ENCODE results near the gene LRFN2. TPM values are rescaled to one million over a fixed set of nuclear protein-coding genes. Genes with fewer than 3 reads are reported as not detected.

LRFN2 gene
- total and polyA plus RNA-seq, 2 of the 8 experiments (the other 6 are each of a cell fraction or from before 2014, with no cell fraction given): 2.3 TPM

DNA sequence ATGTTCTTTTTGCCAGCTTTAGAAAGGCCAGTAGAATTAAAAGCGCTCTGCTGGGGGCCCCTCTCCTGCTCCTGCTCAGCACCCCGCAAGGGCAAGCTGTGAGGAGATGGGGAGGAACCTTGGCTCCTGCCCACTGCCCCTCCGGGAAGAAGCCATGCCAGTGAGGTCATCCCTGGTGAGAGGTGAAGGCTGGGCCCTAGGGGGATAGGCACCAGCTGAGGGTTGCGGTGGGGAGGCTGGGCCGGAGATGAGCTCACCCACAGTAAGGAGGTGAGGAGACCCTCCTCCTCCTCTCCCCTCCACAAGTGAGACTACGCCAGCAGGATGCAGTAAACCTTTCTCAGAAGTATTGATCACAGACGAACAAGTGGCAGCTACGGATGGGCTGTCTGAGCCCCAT is 32.1 kb downstream of the LRFN2 start:
- Histone ChIP-seq H3K4ac (replicated peaks; ENCODE audit: insufficient read length, low read depth, low read length) (no peak overlapping the region), H4K91ac (replicated peaks; ENCODE audit: insufficient read length, low read length) (no peak overlapping the region), H3K27ac (ENCODE audit: low read depth, low read length) (no peak overlapping the region), H2BK20ac (ENCODE audit: low read length) (0 out of 2 replicates have a peak overlapping the region, but pooled peaks have one; percentile 55), H3K79me2 (ENCODE audit: control insufficient read depth in 1 of 2, insufficient read depth in 2 of 2, low read length in 2 of 2) (no peaks in the 10 kb centered on the region), H2BK15ac (ENCODE audit: low read length) (peak overlapping the region; percentile 90; the same call in 1 of the 2 replicates), H2AFZ (ENCODE audit: low read length) (no peak overlapping the region), H3K23me2 (ENCODE audit: low read depth, low read length) (no peaks in the 10 kb centered on the region; the same call in 1 of the 2 replicates), H3K56ac (replicated peaks; ENCODE audit: insufficient read length, low read depth, low read length) (no peak overlapping the region), H3K9ac (replicated peaks in 1 of 4; ENCODE audit: extremely low read depth in 1 of 4, low read depth in 3 of 4, low read length in 3 of 4) (no peak overlapping the region), H3K23ac (ENCODE audit: insufficient read length) (no peak overlapping the region), H2BK12ac (ENCODE audit: low read depth, low read length) (peak overlapping the region; percentile 69; the same call in 1 of the 2 replicates), H4K8ac (ENCODE audit: extremely low read depth, insufficient read depth, low read length) (no peak overlapping the region), H3K4me2 (ENCODE audit: insufficient read depth in 1 of 2, low read depth in 2 of 2, low read length in 2 of 2) (no peak overlapping the region), H3K4me1 (replicated peaks in 1 of 4; ENCODE audit: control insufficient read depth in 3 of 4, insufficient read depth in 4 of 4, low read length in 3 of 4) (peaks cover 1 to 15% (median 7%) of the 10 kb centered on the region in 4 experiments; a peak in 6 of 7 replicates), H3K9me3 (ENCODE audit: insufficient read depth in 2 of 2, low read depth in 1 of 2, low read length in 1 of 2) (no peaks in the 10 kb centered on the region), H2BK5ac (ENCODE audit: low read depth, low read length) (peak overlapping the region; percentile 20; the same call in 1 of the 2 replicates), H3K27me3 (replicated peaks in 1 of 4; ENCODE audit: control insufficient read depth in 3 of 4, extremely low read depth in 1 of 4, insufficient read depth in 3 of 4, low read length in 3 of 4) (no peaks in the 10 kb centered on the region), H4K5ac (ENCODE audit: insufficient read length, low read depth, low read length) (no peak overlapping the region), H3K18ac (ENCODE audit: extremely low read depth, low read length) (no peak overlapping the region), H3K14ac (ENCODE audit: insufficient read length) (no peak overlapping the region), H3K36me3 (ENCODE audit: control insufficient read depth in 2 of 4, insufficient read depth in 4 of 4, low read length in 3 of 4) (no peaks in the 10 kb centered on the region; a peak in 1 of 8 replicates), H2BK120ac (replicated peaks; ENCODE audit: low read depth, low read length) (no peak overlapping the region), H2AK5ac (ENCODE audit: low read depth, low read length) (0 out of 2 replicates have a peak overlapping the region, but pooled peaks have one; percentile 4), H3K4me3 (ENCODE audit: extremely low read depth in 1 of 4, insufficient read depth in 2 of 4, low read depth in 3 of 4, low read length in 4 of 4) (no peak overlapping the region), H3K79me1 (ENCODE audit: low read depth, low read length) (no peaks in the 10 kb centered on the region; the same call in 1 of the 2 replicates), H4K20me1 (replicated peaks in 1 of 2; ENCODE audit: control insufficient read depth in 1 of 2, insufficient read depth in 2 of 2, low read length in 2 of 2) (no peaks in the 10 kb centered on the region)
- no peak for FAIRE-seq
- POLR2A ChIA-PET (ENCODE audit: partially characterized antibody): no interaction called here
- 78% methylated on average over 6 of the region's 8 CpGs; no CpG with 5 or more reads in 1 of the 2 experiments for WGBS, 2 experiments (ENCODE audit: extremely low coverage in 1 of 2, insufficient coverage in 1 of 2, insufficient read length in 1 of 2, insufficient replicate concordance in 2 of 2, low coverage in 1 of 2, low lambda C conversion rate in 2 of 2, missing lambda C conversion rate in 1 of 2)
- CTCF ChIA-PET (ENCODE audit: partially characterized antibody): interaction anchor here (0.7 to 2.2 kb wide), 6 partner anchors 12 to 243 kb away, joined by 3 to 8 read pairs (median 3); no protein-coding TSS in a partner anchor
- no peak for DNase-seq (ENCODE audit: low read depth in 1 of 2, low spot score in 2 of 2)
- TF ChIP-seq RXRA (IDR thresholded peaks at IDR 0.05; ENCODE audit: insufficient read depth, low read depth, low read length) (no peak), KDM1A (IDR thresholded peaks at IDR 0.05; ENCODE audit: borderline replicate concordance, low read length) (no peak), BCL11A (IDR thresholded peaks at IDR 0.05; ENCODE audit: low read depth in 2 of 2, low read length in 2 of 2) (no peak), TEAD4 (IDR thresholded peaks at IDR 0.05; ENCODE audit: low read depth, low read length) (no peak), CEBPB (IDR thresholded peaks at IDR 0.05; ENCODE audit: low read depth, low read length) (no peak), YY1 (IDR thresholded peaks at IDR 0.05; ENCODE audit: low read depth, low read length) (no peak)
- TF ChIP-seq, protein P1, sequence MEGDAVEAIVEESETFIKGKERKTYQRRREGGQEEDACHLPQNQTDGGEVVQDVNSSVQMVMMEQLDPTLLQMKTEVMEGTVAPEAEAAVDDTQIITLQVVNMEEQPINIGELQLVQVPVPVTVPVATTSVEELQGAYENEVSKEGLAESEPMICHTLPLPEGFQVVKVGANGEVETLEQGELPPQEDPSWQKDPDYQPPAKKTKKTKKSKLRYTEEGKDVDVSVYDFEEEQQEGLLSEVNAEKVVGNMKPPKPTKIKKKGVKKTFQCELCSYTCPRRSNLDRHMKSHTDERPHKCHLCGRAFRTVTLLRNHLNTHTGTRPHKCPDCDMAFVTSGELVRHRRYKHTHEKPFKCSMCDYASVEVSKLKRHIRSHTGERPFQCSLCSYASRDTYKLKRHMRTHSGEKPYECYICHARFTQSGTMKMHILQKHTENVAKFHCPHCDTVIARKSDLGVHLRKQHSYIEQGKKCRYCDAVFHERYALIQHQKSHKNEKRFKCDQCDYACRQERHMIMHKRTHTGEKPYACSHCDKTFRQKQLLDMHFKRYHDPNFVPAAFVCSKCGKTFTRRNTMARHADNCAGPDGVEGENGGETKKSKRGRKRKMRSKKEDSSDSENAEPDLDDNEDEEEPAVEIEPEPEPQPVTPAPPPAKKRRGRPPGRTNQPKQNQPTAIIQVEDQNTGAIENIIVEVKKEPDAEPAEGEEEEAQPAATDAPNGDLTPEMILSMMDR (IDR thresholded peaks at IDR 0.05; ENCODE audit: control extremely low read depth in 1 of 3, insufficient read depth in 1 of 3, low read depth in 1 of 3, low read length in 3 of 3): no peak

Measured in H1 (cell line).